ENCODE results near the gene JTB. TPM values are rescaled to one million over a fixed set of nuclear protein-coding genes. Genes with fewer than 3 reads are reported as not detected.

Gene JTB
- total RNA-seq, 1 donor from 2014 or later: 48.6 TPM

- H3K27ac Mint-ChIP-seq (ENCODE audit: unreplicated experiment): no peak overlapping the region
- no peak for DNase-seq
- peaks cover 13% of the 10 kb centered on the region for H3K27me3 Mint-ChIP-seq (ENCODE audit: unreplicated experiment)
- H3K9me3 Mint-ChIP-seq (ENCODE audit: unreplicated experiment): peaks cover 9% of the 10 kb centered on the region
- TF ChIP-seq CTCF (IDR thresholded peaks at IDR 0.05; ENCODE audit: partially characterized antibody, unreplicated experiment): no peak
- no peaks in the 10 kb centered on the region for H3K36me3 Mint-ChIP-seq (ENCODE audit: unreplicated experiment)
- no peak overlapping the region for H3K4me3 Mint-ChIP-seq (ENCODE audit: unreplicated experiment)
- H3K4me1 Mint-ChIP-seq (ENCODE audit: low read depth, unreplicated experiment): peaks cover 25% of the 10 kb centered on the region
Observed at GRCh38 chr1:153954826-153955225, 22.6 kb downstream of the JTB start.

- DNase-seq: no peak
- Mint-ChIP-seq H3K27me3 (ENCODE audit: unreplicated experiment) (peaks cover 10% of the 10 kb centered on the region), H3K27ac (ENCODE audit: unreplicated experiment) (peak overlapping the region; percentile 30), H3K9me3 (ENCODE audit: unreplicated experiment) (peaks cover 9% of the 10 kb centered on the region), H3K36me3 (ENCODE audit: unreplicated experiment) (no peaks in the 10 kb centered on the region), H3K4me1 (ENCODE audit: low read depth, unreplicated experiment) (peaks cover 21% of the 10 kb centered on the region), H3K4me3 (ENCODE audit: unreplicated experiment) (no peak overlapping the region)
- no peak for TF ChIP-seq CTCF (IDR thresholded peaks at IDR 0.05; ENCODE audit: partially characterized antibody, unreplicated experiment)
Observed at GRCh38 chr1:153953859-153954365, 23.6 kb downstream of the JTB start.

GRCh38 chr1:153951801-153952200, 25.7 kb downstream of the JTB start:
- Mint-ChIP-seq H3K4me3 (ENCODE audit: unreplicated experiment) (no peak overlapping the region), H3K27ac (ENCODE audit: unreplicated experiment) (no peak overlapping the region), H3K36me3 (ENCODE audit: unreplicated experiment) (no peaks in the 10 kb centered on the region), H3K27me3 (ENCODE audit: unreplicated experiment) (peaks cover 6% of the 10 kb centered on the region), H3K9me3 (ENCODE audit: unreplicated experiment) (peaks cover 3% of the 10 kb centered on the region), H3K4me1 (ENCODE audit: low read depth, unreplicated experiment) (peaks cover 18% of the 10 kb centered on the region)
- DNase-seq: no peak
- no peak for TF ChIP-seq CTCF (IDR thresholded peaks at IDR 0.05; ENCODE audit: partially characterized antibody, unreplicated experiment)

GRCh38 chr1:153951183-153951582, 26.3 kb downstream of the JTB start:
- TF ChIP-seq CTCF (IDR thresholded peaks at IDR 0.05; ENCODE audit: partially characterized antibody, unreplicated experiment): no peak
- Mint-ChIP-seq H3K4me3 (ENCODE audit: unreplicated experiment) (no peak overlapping the region), H3K27me3 (ENCODE audit: unreplicated experiment) (peaks cover 6% of the 10 kb centered on the region), H3K9me3 (ENCODE audit: unreplicated experiment) (peaks cover 3% of the 10 kb centered on the region), H3K4me1 (ENCODE audit: low read depth, unreplicated experiment) (peaks cover 13% of the 10 kb centered on the region), H3K27ac (ENCODE audit: unreplicated experiment) (peak overlapping the region; percentile 31), H3K36me3 (ENCODE audit: unreplicated experiment) (no peaks in the 10 kb centered on the region)
- no peak for DNase-seq

GRCh38 chr1:153946622-153947241, 30.7 kb downstream of the JTB start, which contains the start of gene DENND4B:
TSS of gene DENND4B (minus strand) at chr1:153946718. CDS start at chr1:153944374, 2,344 bp downstream.
- Mint-ChIP-seq H3K4me3 (ENCODE audit: unreplicated experiment) (peak within 1 kb of the TSS; percentile 89), H3K27me3 (ENCODE audit: unreplicated experiment) (peaks cover 3% of the 10 kb centered on the region), H3K4me1 (ENCODE audit: low read depth, unreplicated experiment) (peaks cover 3% of the 10 kb centered on the region), H3K36me3 (ENCODE audit: unreplicated experiment) (no peaks in the 10 kb centered on the region), H3K9me3 (ENCODE audit: unreplicated experiment) (peaks cover 7% of the 10 kb centered on the region), H3K27ac (ENCODE audit: unreplicated experiment) (peak within 1 kb of the TSS; percentile 84)
- DNase-seq: peak; percentile 89
- peak; percentile 96 for TF ChIP-seq CTCF (IDR thresholded peaks at IDR 0.05; ENCODE audit: partially characterized antibody, unreplicated experiment)
